Thymus (tissue), 11 donors: ENCODE measurements around the gene HOXA6. TPM values are rescaled to one million over a fixed set of nuclear protein-coding genes. Genes with fewer than 3 reads are reported as not detected.

ENCODE experiments used
- DNase-seq, 9 donors: peaks; one replicate each; pipeline ENCODE4 v3.0.0-alpha.2; 2013; ENCODE audit warnings: low spot score in 9 of 9, low read depth in 6 of 9, missing footprints in 1 of 9
- H3K27ac ChIP-seq, 2 donors: one replicate each; pipeline ENCODE4 v1.5.1; 2013; ENCODE audit warnings: control low read depth in 1 of 2, low read depth in 1 of 2, low read length in 1 of 2, mild to moderate bottlenecking in 1 of 2, moderate library complexity in 1 of 2
- H3K27me3 ChIP-seq, 2 donors: one replicate each; pipeline ENCODE4 v1.5.1; 2013; ENCODE audit warnings: low read length in 1 of 2; ENCODE audit not compliant: control insufficient read depth in 2 of 2, insufficient read depth in 1 of 2
- H3K36me3 ChIP-seq, 2 donors: one replicate each; pipeline ENCODE4 v1.5.1; 2013; ENCODE audit warnings: low read length in 1 of 2, mild to moderate bottlenecking in 1 of 2, moderate library complexity in 1 of 2; ENCODE audit not compliant: control insufficient read depth in 2 of 2, insufficient read depth in 2 of 2
- H3K4me1 ChIP-seq, 2 donors: one replicate each; pipeline ENCODE4 v1.5.1; 2013; ENCODE audit warnings: low read length in 2 of 2; ENCODE audit not compliant: control insufficient read depth in 2 of 2, insufficient read depth in 2 of 2
- H3K4me3 ChIP-seq, 2 donors: one replicate each; pipeline ENCODE4 v1.5.1; 2013; ENCODE audit warnings: low read length in 2 of 2, control low read depth in 1 of 2, mild to moderate bottlenecking in 1 of 2
- H3K9me3 ChIP-seq, 2 donors: one replicate each; pipeline ENCODE4 v1.5.1; 2013; ENCODE audit warnings: low read length in 1 of 2, mild to moderate bottlenecking in 1 of 2; ENCODE audit not compliant: control insufficient read depth in 2 of 2, insufficient read depth in 1 of 2
- WGBS: extraction: QIAGEN DNeasy Blood & Tissue Kit; methylation state at CpG from one replicate; pipeline ENCODE4 v1.1.7; 2013; 5-methylcytosine and 5-hydroxymethylcytosine counted together
- polyA plus RNA-seq: library from polyadenylated mRNA; stranded (reverse); fragments of 200-250 nt; gene quantifications from one replicate; pipeline ENCODE4 v1.2.3, GENCODE V29; 2013
- total RNA-seq: library from RNA; stranded (reverse); fragments of 120-200 nt; gene quantifications from one replicate; pipeline ENCODE4 v1.2.4, GENCODE V29; 2013
- donor health status: healthy.

HOXA6 gene
- total and polyA plus RNA-seq, 2 donors, result 0.09 to 0.33 TPM

- 89% methylated on average over 45 of the region's 45 CpGs for WGBS
- Histone ChIP-seq H3K27me3 (peaks cover 0 to 70% of the 10 kb centered on the region in 2 donors), H3K27ac (peak overlapping the region; percentile 51 to 58), H3K36me3 (no peaks in the 10 kb centered on the region), H3K9me3 (no peaks in the 10 kb centered on the region), H3K4me3 (peak overlapping the region; percentile 14 to 32), H3K4me1 (peaks cover 0 to 4% of the 10 kb centered on the region in 2 donors)
- no peak for DNase-seq
Observed at GRCh38 chr7:27115221-27116026, 32.1 kb downstream of the HOXA6 start.

GRCh38 chr7:27114881-27115220, 32.7 kb downstream of the HOXA6 start:
- no peak for DNase-seq
- 92% methylated on average over 6 of the region's 6 CpGs for WGBS
- H3K27me3 ChIP-seq, result peaks cover 0 to 72% of the 10 kb centered on the region in 2 donors
- no peaks in the 10 kb centered on the region for H3K36me3 ChIP-seq
- peaks cover 0 to 4% of the 10 kb centered on the region in 2 donors for H3K4me1 ChIP-seq
- peak overlapping the region; percentile 51 to 55 for H3K27ac ChIP-seq
- H3K4me3 ChIP-seq, result peak overlapping the region in 1 of 2 donors; percentile 32
- no peaks in the 10 kb centered on the region for H3K9me3 ChIP-seq

- H3K4me1 ChIP-seq, result peaks cover 0 to 8% of the 10 kb centered on the region in 2 donors
- H3K27me3 ChIP-seq, result peaks cover 0 to 72% of the 10 kb centered on the region in 2 donors
- 91% methylated on average over 26 of the region's 26 CpGs for WGBS
- peak overlapping the region; percentile 26 to 31 for H3K4me3 ChIP-seq
- H3K36me3 ChIP-seq, result no peaks in the 10 kb centered on the region
- DNase-seq, result no peak
- peak overlapping the region; percentile 68 to 80 for H3K27ac ChIP-seq
- H3K9me3 ChIP-seq, result no peaks in the 10 kb centered on the region
Observed at GRCh38 chr7:27113991-27114769, 33.4 kb downstream of the HOXA6 start.

- DNase-seq, result no peak
- peaks cover 0 to 8% of the 10 kb centered on the region in 2 donors for H3K4me1 ChIP-seq
- no peaks in the 10 kb centered on the region for H3K9me3 ChIP-seq
- peaks cover 0 to 79% of the 10 kb centered on the region in 2 donors for H3K27me3 ChIP-seq
- H3K4me3 ChIP-seq, result peak overlapping the region; percentile 31 to 40
- peak overlapping the region; percentile 71 to 88 for H3K27ac ChIP-seq
- H3K36me3 ChIP-seq, result no peaks in the 10 kb centered on the region
- 87% methylated on average over 57 of the region's 57 CpGs for WGBS
Observed at GRCh38 chr7:27112955-27113949, 34.3 kb downstream of the HOXA6 start.

- Histone ChIP-seq H3K36me3 (no peaks in the 10 kb centered on the region), H3K4me1 (peaks cover 0 to 8% of the 10 kb centered on the region in 2 donors), H3K9me3 (no peaks in the 10 kb centered on the region), H3K4me3 (peak overlapping the region in 1 of 2 donors; percentile 40), H3K27ac (peak overlapping the region in 1 of 2 donors; percentile 70), H3K27me3 (peaks cover 0 to 84% of the 10 kb centered on the region in 2 donors)
- WGBS, result 91% methylated on average over 4 of the region's 4 CpGs
- DNase-seq, result no peak
Observed at GRCh38 chr7:27112361-27112760, 35.2 kb downstream of the HOXA6 start.

- peak overlapping the region in 1 of 2 donors; percentile 70 for H3K27ac ChIP-seq
- H3K27me3 ChIP-seq, result peaks cover 0 to 79% of the 10 kb centered on the region in 2 donors
- H3K4me1 ChIP-seq, result peaks cover 0 to 8% of the 10 kb centered on the region in 2 donors
- no peaks in the 10 kb centered on the region for H3K36me3 ChIP-seq
- no peaks in the 10 kb centered on the region for H3K9me3 ChIP-seq
- DNase-seq, result no peak
- 95% methylated on average over 4 of the region's 4 CpGs for WGBS
- H3K4me3 ChIP-seq, result peak overlapping the region in 1 of 2 donors; percentile 9
Observed at GRCh38 chr7:27111751-27112277, 35.8 kb downstream of the HOXA6 start.

- H3K36me3 ChIP-seq, result no peaks in the 10 kb centered on the region
- H3K27me3 ChIP-seq, result peaks cover under 1 to 80% of the 10 kb centered on the region in 2 donors
- 90% methylated on average over 6 of the region's 6 CpGs for WGBS
- no peak for DNase-seq
- peaks cover 0 to 8% of the 10 kb centered on the region in 2 donors for H3K4me1 ChIP-seq
- H3K27ac ChIP-seq, result peak overlapping the region; percentile 25 to 70
- no peaks in the 10 kb centered on the region for H3K9me3 ChIP-seq
- no peak overlapping the region for H3K4me3 ChIP-seq
Observed at GRCh38 chr7:27111042-27111750, 36.4 kb downstream of the HOXA6 start.
